ENCODE results near the gene TRAM2. TPM values are rescaled to one million over a fixed set of nuclear protein-coding genes. Genes with fewer than 3 reads are reported as not detected.

Gene TRAM2
- total RNA-seq, 2 donors from 2014 or later, result 8.6 to 8.9 TPM

DNA sequence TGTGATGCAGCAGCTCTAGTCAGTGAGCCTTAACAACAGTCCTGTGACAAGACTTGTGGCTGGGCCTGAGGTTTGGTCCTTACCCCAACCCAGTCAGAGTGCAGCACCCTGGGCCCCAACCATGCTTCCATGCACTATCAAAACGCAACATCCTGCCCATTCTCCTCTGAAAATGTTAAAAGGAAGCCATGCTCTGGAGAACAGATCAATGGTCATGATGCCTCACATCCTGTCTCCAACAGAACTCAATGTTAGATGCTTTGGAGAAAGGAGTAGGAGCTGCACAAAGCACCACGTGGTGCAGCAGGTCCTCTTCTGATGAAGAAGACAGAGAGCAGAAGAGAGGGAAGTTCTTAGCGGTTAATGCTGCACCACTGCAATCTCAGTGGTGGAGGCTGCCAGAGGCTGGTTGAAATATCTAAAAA, 41.9 kb downstream of the TRAM2 start:
- Mint-ChIP-seq H3K4me1 (peaks cover 34% of the 10 kb centered on the region), H3K4me3 (peak overlapping the region; percentile 59), H3K36me3 (ENCODE audit: low read depth) (peaks cover 5% of the 10 kb centered on the region), H3K27ac (peak overlapping the region; percentile 47), H3K27me3 (no peaks in the 10 kb centered on the region)
- DNase-seq, result no peak
- peak; percentile 44 for ATAC-seq
- H3K9me3 ChIP-seq (ENCODE audit: control insufficient read depth, low read length, poor library complexity, severe bottlenecking), result no peaks in the 10 kb centered on the region

DNA sequence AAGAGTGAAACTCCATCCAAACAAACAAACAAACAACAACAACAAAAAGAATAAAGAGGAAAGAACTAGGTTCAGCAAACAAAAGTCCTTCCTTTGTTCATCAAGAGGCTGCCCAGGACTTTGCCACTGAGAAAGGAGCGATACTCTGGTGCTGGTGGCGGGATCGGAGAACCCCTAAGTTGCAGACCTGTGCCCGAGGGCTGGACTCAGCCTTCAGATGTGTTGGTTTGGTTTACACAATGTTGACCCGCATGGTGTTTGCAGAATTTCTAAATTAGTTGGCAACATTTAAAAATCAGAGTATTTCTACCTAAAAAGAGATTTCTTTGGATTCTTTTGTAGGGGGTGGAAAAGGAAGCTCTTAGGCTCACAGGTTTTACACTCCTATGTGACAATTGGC, 42.5 kb downstream of the TRAM2 start:
- no peaks in the 10 kb centered on the region for H3K9me3 ChIP-seq (ENCODE audit: control insufficient read depth, low read length, poor library complexity, severe bottlenecking)
- H3K27ac Mint-ChIP-seq, result no peak overlapping the region
- peaks cover 5% of the 10 kb centered on the region for H3K36me3 Mint-ChIP-seq (ENCODE audit: low read depth)
- no peaks in the 10 kb centered on the region for H3K27me3 Mint-ChIP-seq
- no peak for ATAC-seq
- no peak overlapping the region for H3K4me3 Mint-ChIP-seq
- H3K4me1 Mint-ChIP-seq, result peaks cover 34% of the 10 kb centered on the region
- no peak for DNase-seq

DNA sequence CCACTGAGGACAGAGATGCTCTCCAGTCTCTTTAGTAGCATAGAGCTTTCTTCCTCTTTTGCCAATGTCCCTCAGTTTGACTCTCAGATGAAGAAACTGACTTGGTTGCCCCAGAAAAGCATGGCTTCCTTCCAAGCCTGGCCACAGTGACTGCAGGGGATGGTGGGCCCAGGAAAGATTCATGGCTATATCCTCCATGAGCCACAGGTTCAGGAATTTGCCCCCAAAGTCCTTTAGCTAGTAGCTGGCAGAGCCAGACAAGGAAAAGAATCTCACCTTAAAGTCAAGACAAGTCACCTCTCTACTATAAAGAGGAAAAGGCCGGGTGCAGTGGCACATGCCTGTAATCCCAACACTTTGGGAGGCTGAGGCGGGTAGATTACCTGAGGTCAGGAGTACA, 43.4 kb downstream of the TRAM2 start:
- H3K36me3 Mint-ChIP-seq (ENCODE audit: low read depth), result peaks cover 5% of the 10 kb centered on the region
- H3K4me1 Mint-ChIP-seq, result peaks cover 34% of the 10 kb centered on the region
- H3K27ac Mint-ChIP-seq, result no peak overlapping the region
- DNase-seq (no peak), ATAC-seq (no peak)
- no peaks in the 10 kb centered on the region for H3K27me3 Mint-ChIP-seq
- no peak overlapping the region for H3K4me3 Mint-ChIP-seq
- H3K9me3 ChIP-seq (ENCODE audit: control insufficient read depth, low read length, poor library complexity, severe bottlenecking), result no peaks in the 10 kb centered on the region

DNA sequence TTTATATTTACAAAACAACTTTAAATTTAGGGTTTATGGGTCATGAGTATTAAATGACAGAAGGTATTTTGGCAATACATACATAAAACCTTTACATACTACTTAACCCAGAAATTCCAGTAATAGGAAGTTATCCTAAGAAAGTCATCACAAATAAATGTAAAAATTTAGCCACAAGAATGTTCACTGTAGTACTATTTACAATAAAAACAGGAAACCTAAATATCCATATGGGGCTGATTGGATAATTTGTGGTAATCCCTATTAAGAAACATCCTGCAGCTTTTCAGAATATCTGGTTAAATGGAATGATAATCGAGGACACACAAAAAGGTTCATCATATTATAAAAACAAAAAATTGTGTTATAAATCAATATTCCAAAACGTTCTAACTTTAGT, 44.4 kb downstream of the TRAM2 start:
- Mint-ChIP-seq H3K27ac (no peak overlapping the region), H3K4me1 (peaks cover 25% of the 10 kb centered on the region), H3K27me3 (no peaks in the 10 kb centered on the region), H3K36me3 (ENCODE audit: low read depth) (peaks cover 5% of the 10 kb centered on the region), H3K4me3 (no peak overlapping the region)
- H3K9me3 ChIP-seq (ENCODE audit: control insufficient read depth, low read length, poor library complexity, severe bottlenecking), result no peaks in the 10 kb centered on the region
- no peak for DNase-seq
- ATAC-seq, result no peak

DNA sequence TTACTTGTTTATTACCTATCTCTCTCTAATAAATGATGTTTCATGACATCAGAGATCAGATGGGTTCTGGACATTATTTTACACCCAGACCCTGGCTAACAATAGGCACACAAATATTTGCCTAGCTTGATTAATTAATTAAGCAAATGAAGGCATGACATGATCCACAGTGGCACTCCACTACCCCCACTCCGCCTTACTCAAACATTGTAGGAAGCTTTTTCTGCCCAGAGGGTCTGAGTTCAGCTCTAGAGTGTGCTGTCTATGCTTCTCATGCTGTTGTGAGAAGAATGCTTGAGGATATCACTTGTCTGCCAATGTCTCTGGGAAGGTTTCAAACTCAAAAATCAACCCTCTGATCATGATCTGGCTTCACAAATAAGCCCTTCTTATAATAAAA, 45.0 kb downstream of the TRAM2 start:
- Mint-ChIP-seq H3K27ac (no peak overlapping the region), H3K36me3 (ENCODE audit: low read depth) (peaks cover 5% of the 10 kb centered on the region), H3K4me1 (peaks cover 19% of the 10 kb centered on the region), H3K4me3 (no peak overlapping the region), H3K27me3 (no peaks in the 10 kb centered on the region)
- no peaks in the 10 kb centered on the region for H3K9me3 ChIP-seq (ENCODE audit: control insufficient read depth, low read length, poor library complexity, severe bottlenecking)
- DNase-seq, result no peak
- no peak for ATAC-seq

DNA sequence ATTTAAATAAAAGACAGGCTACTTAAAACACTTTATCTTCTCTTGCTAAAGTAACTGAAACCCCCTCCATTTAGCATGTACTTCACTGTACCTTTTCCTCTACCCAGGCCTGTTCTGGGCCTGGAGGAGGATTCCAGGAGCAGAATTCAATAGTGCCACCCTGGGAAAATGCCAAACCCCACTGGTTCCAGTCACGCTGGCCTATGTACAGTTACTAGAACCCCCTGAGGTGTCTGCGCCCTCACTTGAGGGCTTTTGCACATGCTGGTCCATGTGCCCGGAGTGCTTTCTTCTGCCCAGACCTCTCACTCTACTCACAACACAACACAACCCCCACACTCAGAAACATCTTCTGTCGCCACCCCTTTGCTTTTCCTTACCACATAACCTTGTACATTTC, 45.5 kb downstream of the TRAM2 start:
- no peaks in the 10 kb centered on the region for H3K27me3 Mint-ChIP-seq
- no peaks in the 10 kb centered on the region for H3K9me3 ChIP-seq (ENCODE audit: control insufficient read depth, low read length, poor library complexity, severe bottlenecking)
- H3K36me3 Mint-ChIP-seq (ENCODE audit: low read depth), result peaks cover 5% of the 10 kb centered on the region
- no peak for DNase-seq
- no peak overlapping the region for H3K27ac Mint-ChIP-seq
- H3K4me3 Mint-ChIP-seq, result no peak overlapping the region
- no peak for ATAC-seq
- peaks cover 15% of the 10 kb centered on the region for H3K4me1 Mint-ChIP-seq

DNA sequence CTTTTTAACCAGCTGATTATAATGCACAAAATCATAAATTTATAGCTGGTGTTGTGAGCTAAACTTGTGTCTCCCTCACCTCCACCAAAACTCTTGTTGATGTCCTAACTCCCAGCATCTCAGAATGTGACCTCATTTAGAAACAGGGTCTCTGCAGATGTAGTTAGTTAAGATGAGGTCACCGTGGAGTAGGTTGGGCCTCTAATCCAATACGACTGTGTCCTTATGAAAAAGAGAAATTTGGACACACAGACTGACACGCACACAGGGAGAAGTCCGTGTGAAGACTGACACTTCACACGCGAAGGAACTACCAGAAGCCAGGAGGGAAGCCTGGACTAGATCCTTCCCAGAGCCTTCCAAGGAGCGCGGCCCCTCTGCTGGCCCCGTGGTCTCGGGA, 46.5 kb downstream of the TRAM2 start:
- Mint-ChIP-seq H3K4me3 (no peak overlapping the region), H3K27ac (no peak overlapping the region), H3K36me3 (ENCODE audit: low read depth) (peaks cover 2% of the 10 kb centered on the region), H3K27me3 (no peaks in the 10 kb centered on the region), H3K4me1 (peaks cover 11% of the 10 kb centered on the region)
- DNase-seq, result no peak
- H3K9me3 ChIP-seq (ENCODE audit: control insufficient read depth, low read length, poor library complexity, severe bottlenecking), result no peaks in the 10 kb centered on the region
- no peak for ATAC-seq

DNA sequence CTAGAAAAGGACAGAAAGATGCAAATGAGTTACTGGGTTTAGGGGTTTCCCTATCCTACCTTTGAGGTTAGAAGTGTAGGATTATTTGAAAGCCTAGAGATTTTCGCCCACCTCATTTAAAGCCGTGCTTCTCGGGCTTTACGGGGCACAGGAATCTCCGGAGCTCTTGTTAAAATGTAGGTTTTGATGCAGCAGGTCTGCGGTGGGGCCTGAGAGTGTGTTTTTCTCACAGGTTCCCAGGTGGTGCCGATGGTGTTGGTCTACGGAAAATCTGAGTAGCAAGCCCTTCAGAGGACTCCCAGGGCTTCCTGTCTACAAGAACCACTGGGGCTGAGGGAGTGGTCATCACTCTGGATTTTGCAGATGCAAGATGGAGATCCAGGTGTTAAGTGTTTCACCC, 47.5 kb downstream of the TRAM2 start:
- ATAC-seq (no peak), DNase-seq (no peak)
- H3K27ac Mint-ChIP-seq, result no peak overlapping the region
- H3K27me3 Mint-ChIP-seq, result no peaks in the 10 kb centered on the region
- peaks cover 2% of the 10 kb centered on the region for H3K36me3 Mint-ChIP-seq (ENCODE audit: low read depth)
- H3K4me3 Mint-ChIP-seq, result no peak overlapping the region
- H3K9me3 ChIP-seq (ENCODE audit: control insufficient read depth, low read length, poor library complexity, severe bottlenecking), result no peaks in the 10 kb centered on the region
- H3K4me1 Mint-ChIP-seq, result peaks cover 8% of the 10 kb centered on the region

DNA sequence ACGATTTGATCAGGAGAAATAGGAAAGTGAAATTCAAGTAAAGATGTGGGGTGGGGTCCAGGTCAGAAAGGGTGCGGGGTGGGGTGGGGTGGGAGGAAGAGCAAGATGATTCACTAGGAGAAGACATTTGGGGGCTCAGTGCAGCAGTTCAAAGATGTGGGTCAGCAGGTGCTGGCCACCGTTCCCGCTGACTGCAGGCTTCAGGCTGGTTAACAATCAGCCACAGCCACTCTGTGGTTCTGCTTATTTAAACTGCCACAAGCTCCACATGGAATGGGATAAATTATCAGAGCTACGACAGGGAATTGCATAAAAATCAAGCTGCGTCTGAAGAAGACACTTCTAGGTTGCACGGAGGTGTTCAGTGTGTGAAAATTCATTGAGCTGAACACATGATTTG, 49.4 kb downstream of the TRAM2 start:
- Mint-ChIP-seq H3K27ac (no peak overlapping the region), H3K27me3 (no peaks in the 10 kb centered on the region), H3K4me1 (peaks cover 11% of the 10 kb centered on the region), H3K36me3 (ENCODE audit: low read depth) (no peaks in the 10 kb centered on the region), H3K4me3 (no peak overlapping the region)
- ATAC-seq (no peak), DNase-seq (no peak)
- no peaks in the 10 kb centered on the region for H3K9me3 ChIP-seq (ENCODE audit: control insufficient read depth, low read length, poor library complexity, severe bottlenecking)

DNA sequence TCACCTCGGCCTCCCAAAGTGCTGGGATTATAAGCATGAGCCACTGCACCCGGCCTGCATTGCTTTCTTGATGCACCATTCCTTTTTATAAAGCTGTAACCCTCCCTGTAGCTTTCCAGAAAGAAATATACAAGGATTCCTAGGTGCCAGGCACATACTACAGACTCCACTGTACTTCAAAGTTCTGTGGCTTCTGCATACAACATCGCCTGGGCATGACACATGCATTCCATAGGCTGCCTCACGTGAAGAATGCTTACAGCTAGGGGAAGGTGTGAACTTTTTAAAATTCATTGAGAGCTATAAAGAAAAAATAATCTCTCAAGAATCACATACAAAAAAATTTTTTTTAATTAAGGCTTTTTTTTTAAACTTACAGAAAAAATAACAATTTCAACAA, 50.2 kb downstream of the TRAM2 start:
- DNase-seq (no peak), ATAC-seq (no peak)
- Mint-ChIP-seq H3K27ac (no peak overlapping the region), H3K4me1 (peaks cover 10% of the 10 kb centered on the region), H3K36me3 (ENCODE audit: low read depth) (no peaks in the 10 kb centered on the region), H3K4me3 (no peak overlapping the region), H3K27me3 (no peaks in the 10 kb centered on the region)
- H3K9me3 ChIP-seq (ENCODE audit: control insufficient read depth, low read length, poor library complexity, severe bottlenecking), result no peaks in the 10 kb centered on the region

DNA sequence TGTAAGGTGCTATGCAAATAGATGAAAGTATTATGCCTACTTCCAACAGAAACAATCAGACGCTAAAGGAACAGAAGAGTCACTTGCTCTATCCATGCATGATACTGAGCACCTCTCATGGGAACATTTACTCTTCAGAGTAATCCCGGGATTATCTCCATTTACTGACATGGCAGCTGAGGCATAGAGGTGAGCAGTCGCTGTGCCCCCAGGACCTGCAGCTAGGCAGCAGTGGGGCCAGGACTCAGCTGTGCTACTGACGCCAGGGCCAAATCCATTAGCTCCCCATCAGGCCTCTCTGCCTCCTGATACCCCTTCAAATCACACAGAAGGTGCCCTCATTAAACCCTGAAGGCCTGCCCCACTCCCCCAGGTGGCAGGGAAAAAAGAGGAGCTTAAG, 51.9 kb downstream of the TRAM2 start:
- no peak for DNase-seq
- Mint-ChIP-seq H3K36me3 (ENCODE audit: low read depth) (peaks cover 4% of the 10 kb centered on the region), H3K4me1 (peaks cover 7% of the 10 kb centered on the region), H3K27me3 (no peaks in the 10 kb centered on the region), H3K27ac (no peak overlapping the region), H3K4me3 (no peak overlapping the region)
- H3K9me3 ChIP-seq (ENCODE audit: control insufficient read depth, low read length, poor library complexity, severe bottlenecking), result no peaks in the 10 kb centered on the region
- no peak for ATAC-seq

DNA sequence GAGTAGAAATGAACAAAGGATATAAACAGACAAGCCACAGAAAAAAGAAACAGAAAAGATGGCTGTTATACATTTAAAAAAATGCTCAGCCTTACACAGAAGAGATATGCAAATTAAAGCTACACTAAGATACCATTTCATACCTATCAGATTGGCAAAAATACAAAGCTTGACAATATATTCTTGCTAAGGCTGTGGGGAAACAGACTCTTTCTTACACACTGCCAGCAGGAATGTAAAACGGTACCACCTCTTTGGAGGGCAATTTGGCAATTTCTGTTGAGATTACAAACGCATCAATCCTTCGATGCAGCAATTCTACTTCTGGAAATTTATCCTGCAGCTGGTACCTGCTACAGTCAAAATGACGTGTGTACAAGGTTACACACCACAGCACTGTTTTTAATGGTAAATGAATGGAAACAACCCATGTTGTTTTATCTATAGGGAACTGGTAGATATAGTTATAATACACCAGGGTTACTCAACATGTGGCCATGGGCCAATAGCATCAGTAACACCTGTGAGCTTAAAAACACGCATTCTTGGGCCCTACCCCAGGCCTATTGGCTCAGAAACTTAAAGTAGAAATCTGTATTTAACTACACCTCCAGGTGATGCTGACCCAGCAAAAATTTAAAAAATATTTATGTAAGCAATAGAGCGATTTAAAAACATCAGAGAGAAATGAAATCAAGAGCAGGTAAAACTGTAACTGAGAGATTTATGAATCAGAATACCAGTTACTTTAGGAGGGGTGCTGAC, 53.3 kb downstream of the TRAM2 start:
- H3K9me3 ChIP-seq (ENCODE audit: control insufficient read depth, low read length, poor library complexity, severe bottlenecking), result no peaks in the 10 kb centered on the region
- Mint-ChIP-seq H3K27me3 (no peaks in the 10 kb centered on the region), H3K36me3 (ENCODE audit: low read depth) (peaks cover 7% of the 10 kb centered on the region), H3K4me1 (peaks cover 7% of the 10 kb centered on the region), H3K4me3 (no peak overlapping the region), H3K27ac (no peak overlapping the region)
- DNase-seq, result no peak
- no peak for ATAC-seq

DNA sequence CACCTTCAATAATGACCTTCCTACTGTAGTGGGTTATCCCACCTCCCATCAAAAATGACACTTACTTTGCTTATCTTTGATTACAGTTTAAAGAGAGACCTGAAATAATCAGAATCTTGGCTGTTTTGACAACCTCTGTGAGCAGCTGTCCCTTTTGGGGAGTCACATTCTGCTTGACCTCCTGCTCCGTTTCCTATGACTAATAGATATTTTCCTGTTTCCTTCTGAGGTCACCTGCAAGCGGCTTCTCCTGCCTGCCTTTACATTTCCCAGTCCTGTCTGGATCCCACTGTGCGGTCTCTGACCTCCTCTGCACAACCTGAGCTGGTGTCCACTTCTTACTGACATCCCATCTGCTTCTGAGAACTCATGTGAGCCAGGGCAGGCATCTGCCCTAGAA, 54.2 kb downstream of the TRAM2 start:
- Mint-ChIP-seq H3K36me3 (ENCODE audit: low read depth) (peaks cover 7% of the 10 kb centered on the region), H3K4me1 (peaks cover 10% of the 10 kb centered on the region), H3K27me3 (no peaks in the 10 kb centered on the region), H3K27ac (no peak overlapping the region), H3K4me3 (no peak overlapping the region)
- DNase-seq (no peak), ATAC-seq (no peak)
- no peaks in the 10 kb centered on the region for H3K9me3 ChIP-seq (ENCODE audit: control insufficient read depth, low read length, poor library complexity, severe bottlenecking)

DNA sequence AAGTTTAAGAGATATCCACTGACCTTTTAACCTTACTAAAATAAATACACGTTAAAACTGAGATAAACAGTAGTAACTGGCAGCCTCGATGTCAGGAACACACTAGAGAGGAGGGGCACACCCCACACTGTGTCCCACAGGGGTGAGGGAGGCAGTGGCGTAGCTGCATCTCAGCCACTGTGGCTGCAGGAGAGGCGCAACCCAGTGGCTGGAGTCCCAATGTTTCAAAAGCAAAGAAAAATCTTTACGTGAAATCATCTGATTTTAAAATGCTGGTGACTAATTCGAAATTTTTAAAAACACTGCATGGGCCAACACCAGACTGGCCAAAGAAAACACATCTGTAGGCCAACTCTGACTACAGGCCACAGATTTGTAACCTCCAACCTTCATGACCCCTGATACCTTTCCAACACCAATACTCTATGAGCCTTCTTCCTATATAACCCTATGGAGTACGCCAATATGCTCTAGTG, 54.7 kb downstream of the TRAM2 start:
- peaks cover 7% of the 10 kb centered on the region for H3K36me3 Mint-ChIP-seq (ENCODE audit: low read depth)
- H3K4me3 Mint-ChIP-seq, result no peak overlapping the region
- no peak for ATAC-seq
- no peaks in the 10 kb centered on the region for H3K27me3 Mint-ChIP-seq
- H3K9me3 ChIP-seq (ENCODE audit: control insufficient read depth, low read length, poor library complexity, severe bottlenecking), result no peaks in the 10 kb centered on the region
- DNase-seq, result no peak
- H3K27ac Mint-ChIP-seq, result no peak overlapping the region
- peaks cover 10% of the 10 kb centered on the region for H3K4me1 Mint-ChIP-seq

Data from T-helper 17 cell (primary cell).